Mucosa of descending colon (tissue), 3 donors: Measurements from ENCODE around the gene EXD1. TPM values are rescaled to one million over a fixed set of nuclear protein-coding genes. Genes with fewer than 3 reads are reported as not detected.
"Not testable (repeated sequence)": the region's sequence is repeated elsewhere in the genome, so short reads cannot be mapped to it uniquely, and the experiment has no call there.

Source experiments
- ATAC-seq: fragments of 200-7000 bp; cut with Tn5 transposase; one replicate; pipeline ENCODE4 v1.9.1; 2020; ENCODE audit warnings: mild to moderate bottlenecking, moderate library complexity
- DNase-seq, 3 donors: peaks; one replicate each; pipeline ENCODE4 v3.0.0-alpha.2; 2020
- H3K36me3 ChIP-seq: fragments of 200-600 bp; one replicate; pipeline ENCODE4 v1.8.0; 2021; ENCODE audit warnings: low read depth, mild to moderate bottlenecking
- H3K4me1 ChIP-seq: fragments of 200-600 bp; one replicate; pipeline ENCODE4 v1.8.0; 2021; ENCODE audit warnings: low read depth, mild to moderate bottlenecking
- H3K4me3 ChIP-seq: fragments of 200-600 bp; one replicate; pipeline ENCODE4 v1.8.0; 2021; ENCODE audit warnings: mild to moderate bottlenecking
- H3K9me3 ChIP-seq: fragments of 200-600 bp; one replicate; pipeline ENCODE4 v1.8.0; 2021; ENCODE audit warnings: mild to moderate bottlenecking
- intact Hi-C, 2 donors: fragments of 100-400 bp; cut with DNase I in 1 of 2; cut with micrococcal nuclease in 1 of 2; formaldehyde crosslinking; loops; one replicate each; pipeline versions ENCODE4 v1.11.0 to v1.11.1; 2022; cut with DNase I, micrococcal nuclease
- total RNA-seq, 3 donors: library from RNA; stranded (reverse); fragmentation: NEBNext Ultra II Directional in 2 of 3; extraction: Animal tissue kit (Norgen Biotek cat#: 25700) in 2 of 3; gene quantifications; one replicate each; pipeline versions ENCODE4 v1.2.1 to v1.2.4, GENCODE V29; 2021 to 2023
- TF ChIP-seq, protein P1 (sequence below): fragments of 200-600 bp; IDR thresholded peaks from one replicate; pipeline ENCODE4 v1.8.0; 2022; ENCODE audit warnings: antibody characterized with exemption, mild to moderate bottlenecking
- donor health status: DM: no; HTN: no; CAD: no; lungs with moderate emphysema.
- donor health status: DM: no; HTN: no; CAD: no.
- donor health status: DM: no; HTN: yes; CAD: no.

The EXD1 gene
- total RNA-seq, 3 donors from 2014 or later = not detected

DNA sequence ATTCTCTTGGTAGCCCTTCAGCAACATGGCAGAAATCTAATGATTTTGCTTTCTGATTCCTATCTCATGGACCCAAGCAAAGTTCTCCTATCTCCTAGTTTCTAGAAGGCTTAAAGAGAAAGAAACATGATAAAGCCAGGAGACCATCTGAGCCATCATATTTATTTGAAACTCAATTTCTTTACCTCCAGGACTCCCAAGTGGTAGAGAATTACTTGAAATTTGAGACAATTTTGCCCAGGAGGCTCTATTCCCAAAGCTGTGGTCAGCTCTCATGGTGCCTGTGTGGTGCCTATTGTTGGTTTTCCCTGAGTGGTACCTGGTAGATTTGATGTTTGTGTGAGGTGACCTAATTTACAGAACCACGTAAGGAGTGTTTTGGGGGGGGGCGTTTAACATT is 39.3 kb upstream of the EXD1 start:
- no peaks in the 10 kb centered on the region for H3K9me3 ChIP-seq
- DNase-seq (no peak), ATAC-seq (no peak)
- TF ChIP-seq, protein P1, sequence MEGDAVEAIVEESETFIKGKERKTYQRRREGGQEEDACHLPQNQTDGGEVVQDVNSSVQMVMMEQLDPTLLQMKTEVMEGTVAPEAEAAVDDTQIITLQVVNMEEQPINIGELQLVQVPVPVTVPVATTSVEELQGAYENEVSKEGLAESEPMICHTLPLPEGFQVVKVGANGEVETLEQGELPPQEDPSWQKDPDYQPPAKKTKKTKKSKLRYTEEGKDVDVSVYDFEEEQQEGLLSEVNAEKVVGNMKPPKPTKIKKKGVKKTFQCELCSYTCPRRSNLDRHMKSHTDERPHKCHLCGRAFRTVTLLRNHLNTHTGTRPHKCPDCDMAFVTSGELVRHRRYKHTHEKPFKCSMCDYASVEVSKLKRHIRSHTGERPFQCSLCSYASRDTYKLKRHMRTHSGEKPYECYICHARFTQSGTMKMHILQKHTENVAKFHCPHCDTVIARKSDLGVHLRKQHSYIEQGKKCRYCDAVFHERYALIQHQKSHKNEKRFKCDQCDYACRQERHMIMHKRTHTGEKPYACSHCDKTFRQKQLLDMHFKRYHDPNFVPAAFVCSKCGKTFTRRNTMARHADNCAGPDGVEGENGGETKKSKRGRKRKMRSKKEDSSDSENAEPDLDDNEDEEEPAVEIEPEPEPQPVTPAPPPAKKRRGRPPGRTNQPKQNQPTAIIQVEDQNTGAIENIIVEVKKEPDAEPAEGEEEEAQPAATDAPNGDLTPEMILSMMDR = no peak
- intact Hi-C loops = no loop called here
- H3K36me3 ChIP-seq = no peaks in the 10 kb centered on the region
- H3K4me3 ChIP-seq = no peak overlapping the region
- H3K4me1 ChIP-seq = no peaks in the 10 kb centered on the region

DNA sequence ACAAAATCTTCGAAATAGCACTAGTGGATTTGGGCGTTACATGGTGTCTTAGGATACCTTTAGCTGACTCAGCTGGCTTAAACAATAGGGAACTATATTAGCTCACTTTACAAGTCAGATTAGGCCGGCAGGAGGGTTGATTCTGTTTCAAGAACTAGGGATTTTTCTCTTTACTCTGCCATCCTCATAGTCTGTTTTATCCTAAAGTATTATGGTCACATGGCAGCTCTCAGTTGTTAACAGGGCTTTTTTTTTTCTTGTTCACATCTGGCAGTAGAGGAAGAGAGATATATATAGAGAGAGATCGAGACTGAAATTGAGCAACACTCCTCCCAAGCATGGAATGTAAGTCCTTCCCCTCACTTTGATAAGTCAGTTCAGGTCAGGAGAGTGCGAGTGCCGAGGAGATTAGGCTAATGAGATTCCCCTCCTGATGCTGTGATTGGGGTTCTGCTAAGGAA is 33.4 kb upstream of the EXD1 start:
- no peak overlapping the region for H3K4me3 ChIP-seq
- no peak for ATAC-seq
- no peaks in the 10 kb centered on the region for H3K9me3 ChIP-seq
- intact Hi-C loops = no loop called here
- no peak for DNase-seq
- peaks cover 5% of the 10 kb centered on the region for H3K36me3 ChIP-seq
- TF ChIP-seq, protein P1 = no peak
- peaks cover 5% of the 10 kb centered on the region for H3K4me1 ChIP-seq

DNA sequence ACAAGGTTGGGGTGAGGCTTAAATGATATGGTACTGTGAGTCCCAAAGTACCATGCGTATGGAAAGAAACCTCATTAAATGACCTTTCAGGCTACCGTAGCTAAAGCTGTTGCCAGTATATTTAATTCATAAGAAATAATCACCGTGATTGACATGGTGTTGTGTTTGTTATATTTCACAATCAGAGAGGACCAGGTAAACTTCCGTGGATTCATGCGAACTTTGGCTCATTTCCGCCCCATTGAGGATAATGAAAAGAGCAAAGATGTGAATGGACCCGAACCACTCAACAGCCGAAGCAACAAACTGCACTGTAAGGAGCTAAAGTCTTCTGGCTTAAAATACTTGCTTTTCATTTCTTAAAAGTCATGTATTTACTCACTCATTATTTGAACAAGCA is 32.0 kb upstream of the EXD1 start:
- Histone ChIP-seq H3K4me1 (peaks cover 18% of the 10 kb centered on the region), H3K4me3 (no peak overlapping the region), H3K9me3 (no peaks in the 10 kb centered on the region), H3K36me3 (peaks cover 5% of the 10 kb centered on the region)
- DNase-seq (no peak), ATAC-seq (no peak)
- TF ChIP-seq, protein P1 = no peak
- intact Hi-C loops = no loop called here

DNA sequence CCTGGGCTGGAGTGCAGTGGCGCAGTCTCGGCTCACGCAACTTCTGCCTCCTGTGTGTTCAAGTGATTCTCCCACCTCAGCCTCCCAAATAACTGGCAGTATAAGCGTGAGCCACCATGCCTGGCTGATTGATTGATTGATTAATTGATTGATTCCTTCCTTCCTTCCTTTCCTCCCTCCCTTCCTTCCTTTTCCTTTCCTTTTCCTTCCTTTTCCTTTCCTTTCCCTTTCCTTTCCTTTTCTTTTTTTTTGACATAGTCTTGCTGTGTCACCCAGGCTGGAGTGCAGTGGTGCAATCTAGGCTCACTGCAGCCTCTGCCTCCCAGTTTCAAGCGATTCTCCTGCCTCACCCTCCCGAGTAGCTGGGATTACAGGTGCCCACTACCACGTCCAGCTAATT is 30.4 kb upstream of the EXD1 start:
- intact Hi-C loops, H3K4me3 ChIP-seq, H3K36me3 ChIP-seq, H3K9me3 ChIP-seq, DNase-seq, ATAC-seq: not testable (repeated sequence)
- H3K4me1 ChIP-seq = peaks cover 20% of the 10 kb centered on the region

DNA sequence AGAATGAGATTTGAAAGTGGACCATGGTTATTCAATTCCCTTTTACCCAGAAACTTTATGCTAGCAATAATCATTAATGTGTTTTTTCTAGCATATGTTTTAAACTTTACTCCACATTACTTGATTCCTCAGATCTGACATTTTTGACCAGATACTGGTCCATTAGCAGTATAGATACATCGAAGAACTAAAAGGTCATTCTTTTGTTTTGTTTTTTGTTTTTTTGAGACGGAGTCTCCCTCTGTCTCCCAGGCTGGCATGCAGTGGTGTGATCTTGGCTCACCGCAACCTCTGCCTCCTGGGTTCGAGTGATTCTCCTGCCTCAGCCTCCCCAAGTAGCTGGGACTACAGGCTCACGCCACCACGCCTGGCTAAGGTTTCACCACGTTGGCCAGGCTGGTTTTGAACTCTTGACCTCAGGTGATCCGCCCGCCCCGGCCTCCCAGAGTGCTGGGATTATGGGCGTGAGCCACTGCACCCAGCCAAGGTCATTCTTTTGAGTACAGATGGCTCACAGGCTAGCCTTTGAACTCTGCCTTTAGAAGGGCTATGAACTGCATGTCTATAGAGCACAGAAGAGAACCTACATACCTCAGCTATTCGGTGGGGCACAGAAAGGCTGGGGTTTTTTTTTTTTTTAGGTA is 29.1 kb upstream of the EXD1 start:
- ATAC-seq (peak; percentile 86), DNase-seq (peak; percentile 69 to 81 (median 73))

DNA sequence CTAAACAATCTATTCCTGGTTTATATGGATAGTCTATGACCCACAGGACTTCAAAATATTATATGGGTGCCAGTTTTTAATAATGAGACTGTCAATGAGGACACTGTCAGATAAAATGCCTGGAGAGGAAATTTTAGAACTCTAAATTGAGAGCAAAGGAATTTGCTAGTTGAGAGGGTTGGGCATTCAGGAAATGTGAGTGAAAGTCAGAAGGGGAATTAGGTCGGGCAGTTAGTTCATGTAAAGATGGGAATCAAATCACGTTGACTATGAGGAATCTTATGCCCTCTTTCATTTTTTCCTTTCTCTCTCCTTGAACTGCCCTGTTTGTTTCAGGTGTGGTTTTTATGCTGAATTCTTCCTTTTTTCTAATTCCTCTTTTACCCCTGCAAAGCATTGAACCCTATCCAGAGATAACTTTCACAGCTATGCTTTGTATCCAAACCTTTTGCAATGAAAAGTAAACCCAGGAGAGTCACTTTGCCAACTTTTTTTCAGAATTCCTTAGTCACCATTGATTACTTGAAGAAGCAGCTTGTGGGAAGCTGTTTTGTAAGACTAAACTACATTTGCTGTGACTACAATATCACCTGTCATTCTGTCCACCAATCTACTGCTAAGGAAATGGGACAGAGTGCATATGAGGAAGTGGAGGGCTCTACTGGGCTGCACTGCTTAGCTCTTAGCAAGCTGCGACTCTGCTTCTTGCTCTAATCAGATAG is 28.4 kb upstream of the EXD1 start:
- Histone ChIP-seq H3K36me3 (peaks cover 5% of the 10 kb centered on the region), H3K4me1 (peaks cover 20% of the 10 kb centered on the region), H3K4me3 (no peak overlapping the region), H3K9me3 (no peaks in the 10 kb centered on the region)
- ATAC-seq = peak; percentile 93
- TF ChIP-seq, protein P1 = no peak
- intact Hi-C loops = no loop called here
- peak in 1 of 3 donors; percentile 53 for DNase-seq

More for the DNA sequence above, 29.1 kb upstream of the EXD1 start:
- intact Hi-C loops = no loop called here
- Histone ChIP-seq H3K4me1 (peaks cover 20% of the 10 kb centered on the region), H3K4me3 (no peak overlapping the region), H3K9me3 (no peaks in the 10 kb centered on the region), H3K36me3 (peaks cover 5% of the 10 kb centered on the region)
- TF ChIP-seq, protein P1 = no peak
